Activated T-helper 17 cell treated with anti-CD3 and anti-CD28 coated beads, Interleukin-2, amount 50 U/mL, for 72 hours (primary cell): ENCODE measurements around the gene KRT1. TPM values are rescaled to one million over a fixed set of nuclear protein-coding genes. Genes with fewer than 3 reads are reported as not detected.

Experiments used
- ATAC-seq: fragments of 150-1000 bp; cut with Tn5 transposase; replicated peaks from 2 replicates; pipeline ENCODE4 v1.10.0; 2021; ENCODE audit warnings: mild to moderate bottlenecking, moderate library complexity
- H3K27ac Mint-ChIP-seq: one replicate; pipeline ENCODE4 v1.8.0; 2022; ENCODE audit warnings: mixed read lengths
- H3K27me3 Mint-ChIP-seq: one replicate; pipeline ENCODE4 v1.8.0; 2022; ENCODE audit warnings: mixed read lengths
- H3K36me3 Mint-ChIP-seq: one replicate; pipeline ENCODE4 v1.8.0; 2022; ENCODE audit warnings: low read depth, mild to moderate bottlenecking, mixed read lengths
- H3K4me1 Mint-ChIP-seq: one replicate; pipeline ENCODE4 v1.8.0; 2022; ENCODE audit warnings: mixed read lengths
- H3K4me3 Mint-ChIP-seq: one replicate; pipeline ENCODE4 v1.8.0; 2022; ENCODE audit warnings: mild to moderate bottlenecking, mixed read lengths
- H3K9me3 Mint-ChIP-seq: one replicate; pipeline ENCODE4 v1.8.0; 2022; ENCODE audit warnings: mixed read lengths
- total RNA-seq, 2 donors: library from RNA; stranded (reverse); gene quantifications; one replicate each; pipeline ENCODE4 v1.2.3, GENCODE V29; 2022

The KRT1 gene
- total RNA-seq, 2 donors from 2014 or later: not detected

DNA sequence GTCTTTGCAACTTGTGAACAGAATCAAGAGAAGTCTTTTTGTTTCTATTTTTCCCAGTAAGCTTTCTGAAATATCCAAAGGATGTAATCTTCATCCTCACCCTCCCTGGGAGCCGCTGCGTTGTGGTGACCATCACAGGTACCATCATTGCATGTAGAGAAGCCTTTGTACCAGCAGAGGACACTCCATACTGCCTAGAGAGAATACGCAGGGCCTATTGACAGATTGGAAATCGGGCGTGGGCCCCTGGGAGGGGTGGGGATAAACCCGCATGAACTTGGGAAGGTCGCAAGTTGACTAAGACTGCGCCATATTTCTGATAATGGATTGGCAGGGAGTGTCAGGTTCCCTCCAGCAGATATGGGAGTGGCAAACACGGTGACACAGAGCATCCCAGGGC, 12.7 kb downstream of the KRT1 start:
- H3K4me3 Mint-ChIP-seq: no peak overlapping the region
- H3K27ac Mint-ChIP-seq: no peak overlapping the region
- ATAC-seq: no peak
- H3K4me1 Mint-ChIP-seq: no peaks in the 10 kb centered on the region
- no peaks in the 10 kb centered on the region for H3K9me3 Mint-ChIP-seq
- peaks cover 15% of the 10 kb centered on the region for H3K27me3 Mint-ChIP-seq
- H3K36me3 Mint-ChIP-seq: no peaks in the 10 kb centered on the region

GRCh38 chr12:52666471-52666870, 13.7 kb downstream of the KRT1 start:
- no peak for ATAC-seq

DNA sequence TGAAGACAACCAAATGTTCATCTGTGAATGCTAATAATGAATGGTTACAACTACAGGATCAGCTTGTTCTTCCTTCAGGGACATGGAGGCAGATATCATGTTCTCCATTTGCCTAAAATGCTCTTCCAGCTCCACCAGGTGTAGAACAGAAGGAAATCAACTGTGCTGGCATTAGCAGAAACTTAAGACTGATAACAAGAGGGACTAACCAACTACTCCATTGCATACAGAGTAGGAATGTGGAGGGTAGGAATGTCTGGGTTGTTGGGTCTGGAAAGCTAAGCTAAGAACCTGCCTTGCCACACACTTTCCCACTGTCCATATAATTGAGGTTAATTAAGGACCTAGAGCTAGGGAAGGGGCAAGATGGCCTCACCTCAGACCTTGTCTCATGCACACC, 16.8 kb downstream of the KRT1 start:
- Mint-ChIP-seq H3K27me3 (peaks cover 11% of the 10 kb centered on the region), H3K9me3 (no peaks in the 10 kb centered on the region), H3K27ac (no peak overlapping the region), H3K36me3 (no peaks in the 10 kb centered on the region), H3K4me1 (peaks cover 4% of the 10 kb centered on the region), H3K4me3 (no peak overlapping the region)
- ATAC-seq: no peak

More at GRCh38 chr12:52666471-52666870, 13.7 kb downstream of the KRT1 start:
- H3K27ac Mint-ChIP-seq: no peak overlapping the region
- H3K4me3 Mint-ChIP-seq: no peak overlapping the region
- H3K4me1 Mint-ChIP-seq: peaks cover 4% of the 10 kb centered on the region
- H3K27me3 Mint-ChIP-seq: peaks cover 15% of the 10 kb centered on the region
- H3K9me3 Mint-ChIP-seq: no peaks in the 10 kb centered on the region
- no peaks in the 10 kb centered on the region for H3K36me3 Mint-ChIP-seq

DNA sequence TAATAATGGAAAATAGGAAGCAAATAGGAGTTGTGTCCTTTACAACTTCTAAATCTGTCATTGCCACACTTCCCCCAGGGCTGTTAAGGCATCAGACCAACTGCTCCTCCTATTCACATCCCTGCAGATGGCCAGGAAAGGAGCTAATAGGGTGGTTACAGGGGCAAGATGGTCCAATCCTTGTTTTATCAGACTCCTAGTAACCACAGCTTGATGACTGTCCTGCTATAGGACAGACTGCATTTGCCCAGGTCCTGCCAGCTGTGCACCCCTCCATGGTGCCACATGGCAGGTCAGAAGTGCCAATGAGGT, 17.3 kb downstream of the KRT1 start:
- H3K4me3 Mint-ChIP-seq: no peak overlapping the region
- no peak for ATAC-seq
- H3K27ac Mint-ChIP-seq: no peak overlapping the region
- peaks cover 4% of the 10 kb centered on the region for H3K4me1 Mint-ChIP-seq
- H3K9me3 Mint-ChIP-seq: no peaks in the 10 kb centered on the region
- no peaks in the 10 kb centered on the region for H3K36me3 Mint-ChIP-seq
- H3K27me3 Mint-ChIP-seq: peaks cover 8% of the 10 kb centered on the region

DNA sequence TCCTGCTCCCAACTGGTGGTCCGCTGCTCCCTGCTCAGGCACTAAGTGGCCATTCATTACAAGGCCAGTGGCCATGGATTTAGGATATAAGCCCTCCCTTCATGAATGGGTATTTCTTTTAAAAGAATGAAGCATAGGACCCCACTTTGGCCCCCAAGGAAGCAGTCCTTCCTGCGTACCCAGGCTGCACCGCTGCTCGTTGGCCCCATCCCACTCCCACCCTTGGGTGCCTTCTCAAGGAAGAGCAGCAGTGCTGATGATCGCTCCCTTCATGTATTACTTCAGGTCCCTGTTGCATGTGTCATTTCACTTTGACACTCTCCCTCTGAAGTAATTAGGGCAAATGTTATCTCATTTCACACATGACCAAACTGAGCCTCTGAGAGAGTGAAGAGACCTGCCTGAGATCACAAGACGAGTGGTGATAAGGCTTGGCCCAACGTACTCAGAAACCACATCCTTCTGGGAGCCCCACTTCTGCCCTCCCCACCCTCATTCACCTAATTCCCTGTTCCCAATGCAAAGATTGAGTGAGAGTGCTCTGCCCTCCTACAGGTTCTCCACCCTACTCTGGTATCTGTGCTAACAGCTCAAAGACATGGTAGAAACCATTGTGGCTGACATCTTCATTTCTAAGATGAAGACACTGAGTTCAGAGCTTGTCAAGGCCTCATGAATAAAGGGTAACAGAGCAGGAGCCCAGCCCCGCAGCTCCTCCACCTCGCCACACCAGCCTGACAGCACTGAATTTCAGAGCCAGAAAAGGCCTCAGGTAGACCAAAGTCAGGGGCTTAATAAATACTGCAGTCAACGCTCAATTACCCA, 17.9 kb downstream of the KRT1 start:
- H3K27me3 Mint-ChIP-seq: peaks cover 8% of the 10 kb centered on the region
- H3K9me3 Mint-ChIP-seq: no peaks in the 10 kb centered on the region
- no peaks in the 10 kb centered on the region for H3K36me3 Mint-ChIP-seq
- H3K4me3 Mint-ChIP-seq: no peak overlapping the region
- ATAC-seq: no peak
- peaks cover 4% of the 10 kb centered on the region for H3K4me1 Mint-ChIP-seq
- no peak overlapping the region for H3K27ac Mint-ChIP-seq

DNA sequence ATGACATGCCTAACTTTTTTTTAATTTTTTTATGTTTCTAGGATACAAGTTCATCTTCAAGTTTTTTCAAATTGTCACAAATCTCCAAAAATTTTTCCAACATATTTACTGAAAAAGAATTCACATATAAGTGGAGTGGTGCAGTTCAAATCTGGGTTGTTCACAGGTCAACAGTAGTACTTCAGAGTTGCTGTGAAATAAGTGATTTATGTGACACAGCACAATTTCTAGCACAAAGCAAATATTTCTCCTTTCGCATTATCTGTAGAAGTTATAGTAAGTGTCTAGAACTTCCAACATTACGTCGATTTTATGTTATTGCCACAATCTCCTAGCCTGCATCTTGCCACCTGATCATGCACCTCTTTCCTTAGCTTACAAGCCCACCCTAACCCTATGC, 18.5 kb downstream of the KRT1 start:
- no peak for ATAC-seq
- H3K4me1 Mint-ChIP-seq: peaks cover 4% of the 10 kb centered on the region
- H3K36me3 Mint-ChIP-seq: no peaks in the 10 kb centered on the region
- no peaks in the 10 kb centered on the region for H3K9me3 Mint-ChIP-seq
- no peak overlapping the region for H3K27ac Mint-ChIP-seq
- peaks cover 8% of the 10 kb centered on the region for H3K27me3 Mint-ChIP-seq
- H3K4me3 Mint-ChIP-seq: no peak overlapping the region

- no peak for ATAC-seq
- H3K36me3 Mint-ChIP-seq: no peaks in the 10 kb centered on the region
- H3K27ac Mint-ChIP-seq: no peak overlapping the region
- no peaks in the 10 kb centered on the region for H3K9me3 Mint-ChIP-seq
- H3K27me3 Mint-ChIP-seq: peaks cover 8% of the 10 kb centered on the region
- H3K4me3 Mint-ChIP-seq: no peak overlapping the region
- H3K4me1 Mint-ChIP-seq: peaks cover 4% of the 10 kb centered on the region
These were observed 19.2 kb downstream of the KRT1 start for GRCh38 chr12:52660934-52661499.

DNA sequence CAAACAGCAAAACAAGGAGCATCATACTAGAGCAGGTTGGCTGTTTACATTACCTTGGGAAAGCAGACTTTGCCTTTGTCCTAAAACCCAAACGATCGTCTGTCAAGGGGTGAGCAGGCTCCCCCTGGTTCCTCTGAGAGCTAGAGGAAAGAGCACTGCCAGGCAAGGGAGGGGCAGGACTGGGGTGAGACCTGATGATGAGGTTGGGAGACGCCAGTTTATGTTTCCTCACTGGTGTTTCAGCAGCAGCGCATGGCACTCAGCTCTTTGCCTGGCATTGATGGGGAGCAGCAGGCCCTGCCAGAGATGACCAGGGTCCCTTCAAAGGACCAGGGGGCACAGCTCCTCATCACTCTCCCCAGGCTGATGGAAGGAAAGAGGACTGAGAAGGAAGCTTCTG, 20.3 kb downstream of the KRT1 start:
- Mint-ChIP-seq H3K9me3 (no peaks in the 10 kb centered on the region), H3K36me3 (no peaks in the 10 kb centered on the region), H3K27ac (no peak overlapping the region), H3K27me3 (peaks cover 5% of the 10 kb centered on the region), H3K4me3 (no peak overlapping the region), H3K4me1 (peaks cover 4% of the 10 kb centered on the region)
- no peak for ATAC-seq

- peaks cover 5% of the 10 kb centered on the region for H3K27me3 Mint-ChIP-seq
- no peaks in the 10 kb centered on the region for H3K36me3 Mint-ChIP-seq
- H3K4me1 Mint-ChIP-seq: peaks cover 4% of the 10 kb centered on the region
- H3K9me3 Mint-ChIP-seq: no peaks in the 10 kb centered on the region
- H3K27ac Mint-ChIP-seq: no peak overlapping the region
- no peak for ATAC-seq
- no peak overlapping the region for H3K4me3 Mint-ChIP-seq
These were observed 20.8 kb downstream of the KRT1 start for GRCh38 chr12:52659395-52659794.

GRCh38 chr12:52658196-52658595, 22.0 kb downstream of the KRT1 start:
- Mint-ChIP-seq H3K36me3 (no peaks in the 10 kb centered on the region), H3K9me3 (no peaks in the 10 kb centered on the region), H3K27ac (no peak overlapping the region), H3K27me3 (no peaks in the 10 kb centered on the region), H3K4me3 (no peak overlapping the region), H3K4me1 (peaks cover 4% of the 10 kb centered on the region)
- no peak for ATAC-seq

DNA sequence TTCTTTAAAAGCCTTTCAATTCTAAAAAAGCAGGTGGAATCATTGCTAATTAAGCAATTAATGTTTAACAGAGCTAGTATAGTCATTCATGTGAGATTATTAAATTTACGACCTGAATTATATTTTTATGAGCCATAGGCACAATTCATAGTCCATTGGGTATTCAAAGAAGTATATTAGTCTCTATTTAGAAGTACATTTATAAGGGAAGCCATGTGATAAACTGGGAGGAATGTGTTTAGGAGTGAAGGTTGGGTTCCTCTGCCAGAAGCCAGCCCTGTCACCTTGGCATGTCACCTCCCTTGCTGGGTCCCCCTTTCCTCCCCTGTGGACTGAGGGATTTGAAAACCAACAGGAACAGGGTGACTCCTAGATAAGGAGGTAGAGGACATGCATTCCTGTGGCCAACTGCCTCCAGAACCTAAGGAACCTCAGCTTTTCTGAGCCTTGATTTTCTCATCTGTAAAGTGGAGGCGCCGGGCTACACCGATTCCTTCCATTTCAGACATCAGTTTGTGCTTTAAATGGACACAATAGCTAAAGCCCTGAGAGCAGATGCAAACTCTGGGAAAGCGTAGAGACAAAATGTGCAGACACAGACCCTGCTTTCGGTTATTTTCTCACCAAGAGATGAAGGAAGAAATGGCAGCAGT, 22.8 kb downstream of the KRT1 start:
- Mint-ChIP-seq H3K27me3 (peaks cover 3% of the 10 kb centered on the region), H3K27ac (no peak overlapping the region), H3K4me3 (no peak overlapping the region), H3K9me3 (no peaks in the 10 kb centered on the region), H3K4me1 (peaks cover 3% of the 10 kb centered on the region), H3K36me3 (no peaks in the 10 kb centered on the region)
- ATAC-seq: no peak

- Mint-ChIP-seq H3K9me3 (no peaks in the 10 kb centered on the region), H3K27ac (no peak overlapping the region), H3K4me1 (no peaks in the 10 kb centered on the region), H3K36me3 (no peaks in the 10 kb centered on the region), H3K4me3 (no peak overlapping the region), H3K27me3 (peaks cover 3% of the 10 kb centered on the region)
- no peak for ATAC-seq
These were observed 23.6 kb downstream of the KRT1 start for GRCh38 chr12:52656616-52657015.

GRCh38 chr12:52655720-52656124, 24.5 kb downstream of the KRT1 start:
- no peaks in the 10 kb centered on the region for H3K9me3 Mint-ChIP-seq
- H3K27ac Mint-ChIP-seq: no peak overlapping the region
- H3K4me1 Mint-ChIP-seq: no peaks in the 10 kb centered on the region
- no peaks in the 10 kb centered on the region for H3K36me3 Mint-ChIP-seq
- peaks cover 3% of the 10 kb centered on the region for H3K27me3 Mint-ChIP-seq
- no peak for ATAC-seq
- no peak overlapping the region for H3K4me3 Mint-ChIP-seq

- Mint-ChIP-seq H3K4me1 (no peaks in the 10 kb centered on the region), H3K9me3 (no peaks in the 10 kb centered on the region), H3K36me3 (no peaks in the 10 kb centered on the region), H3K27me3 (peaks cover 3% of the 10 kb centered on the region), H3K27ac (no peak overlapping the region), H3K4me3 (no peak overlapping the region)
- no peak for ATAC-seq
These were observed 25.0 kb downstream of the KRT1 start for GRCh38 chr12:52655251-52655650.

DNA sequence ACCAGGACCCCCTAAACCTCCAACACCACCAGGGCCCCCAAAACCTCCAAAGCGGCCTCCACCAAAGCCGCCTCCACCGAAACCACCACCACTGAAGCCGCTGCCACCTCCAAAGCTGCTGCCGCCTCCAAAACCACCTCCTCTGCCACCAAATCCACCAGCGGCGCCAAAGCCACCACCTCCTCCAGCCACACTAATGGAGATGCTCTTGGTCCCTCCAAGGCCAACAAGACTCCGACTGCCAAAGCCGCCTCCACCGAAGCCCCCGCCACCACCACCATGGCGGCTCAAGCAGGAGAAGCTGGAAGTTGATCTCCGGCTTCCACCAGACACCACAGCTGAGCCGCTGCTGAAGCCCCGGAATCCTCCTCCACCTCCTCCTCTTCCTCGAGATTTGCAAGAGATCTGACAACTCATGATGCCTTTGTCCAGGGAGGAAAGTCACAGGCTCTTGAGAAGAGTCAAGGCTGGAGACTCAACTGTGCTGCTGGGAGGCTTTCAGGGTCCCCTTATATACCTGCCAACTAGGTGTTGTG, 28.4 kb downstream of the KRT1 start, which contains the start of gene KRT2:
KRT2 (minus strand) TSS at position 486 of the 536 bp plus-strand sequence; CDS start at position 417, 69 bp downstream.
- H3K27me3 Mint-ChIP-seq: peaks cover 3% of the 10 kb centered on the region
- no peaks in the 10 kb centered on the region for H3K9me3 Mint-ChIP-seq
- no peak within 1 kb of the TSS for H3K27ac Mint-ChIP-seq
- no peak within 1 kb of the TSS for H3K4me3 Mint-ChIP-seq
- no peak for ATAC-seq
- H3K36me3 Mint-ChIP-seq: no peaks in the 10 kb centered on the region
- peaks cover 7% of the 10 kb centered on the region for H3K4me1 Mint-ChIP-seq
